Measurements from ENCODE around the gene TLE6.
"Not testable (repeated sequence)": the region's sequence is repeated elsewhere in the genome, so short reads cannot be mapped to it uniquely, and the experiment has no call there.

The TLE6 gene

DNA sequence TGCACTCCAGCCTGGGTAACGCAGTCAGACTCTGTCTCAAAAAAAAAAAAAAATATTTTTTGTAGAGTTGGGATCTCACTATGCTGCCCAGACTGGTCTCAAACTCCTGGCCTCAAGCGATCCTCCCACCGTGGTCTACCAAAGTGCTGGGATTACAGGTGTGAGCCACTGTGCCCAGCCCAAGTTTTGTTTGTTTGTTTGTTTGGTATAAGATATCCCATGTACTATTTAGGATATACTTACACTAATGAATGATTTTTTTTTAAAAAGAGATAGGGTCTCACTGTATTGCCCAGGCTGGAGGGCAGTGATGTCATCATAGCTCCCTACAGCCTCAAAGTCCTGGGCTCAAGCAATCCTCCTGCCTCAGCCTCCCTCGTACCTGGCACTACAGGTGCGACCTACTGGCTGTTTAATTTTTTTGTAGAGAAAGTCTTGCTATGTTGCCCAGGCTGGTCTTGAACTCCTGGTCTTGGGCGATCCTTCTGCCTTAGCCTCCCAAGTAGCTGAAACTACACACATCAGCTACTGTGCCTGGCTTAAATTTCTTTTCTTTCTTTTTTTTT lies 24.0 kb downstream of the TLE6 start:
- DNase-seq (ENCODE audit: low read depth in 1 of 2, low spot score in 1 of 2), result no peak

DNA sequence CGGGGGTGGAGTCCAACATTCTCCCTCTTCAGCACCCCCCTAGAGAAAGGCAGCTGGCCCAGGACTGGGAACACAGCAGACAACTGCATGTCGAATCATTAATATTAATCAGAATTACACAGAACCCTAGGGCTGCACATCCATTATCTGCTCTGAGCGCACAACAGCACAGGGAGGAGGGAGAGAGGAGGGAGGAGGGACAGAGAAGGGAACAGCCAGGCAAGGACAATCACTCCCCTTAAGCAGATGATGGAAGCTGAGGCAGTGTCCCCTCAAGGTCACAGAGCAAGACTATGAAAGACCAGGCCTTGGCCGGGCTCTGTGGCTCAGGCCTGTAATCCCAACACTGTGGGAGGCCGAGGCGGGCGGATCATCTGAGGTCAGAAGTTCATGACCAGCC lies 25.7 kb downstream of the TLE6 start:
- no peak for DNase-seq (ENCODE audit: low read depth in 1 of 2, low spot score in 1 of 2)

DNA sequence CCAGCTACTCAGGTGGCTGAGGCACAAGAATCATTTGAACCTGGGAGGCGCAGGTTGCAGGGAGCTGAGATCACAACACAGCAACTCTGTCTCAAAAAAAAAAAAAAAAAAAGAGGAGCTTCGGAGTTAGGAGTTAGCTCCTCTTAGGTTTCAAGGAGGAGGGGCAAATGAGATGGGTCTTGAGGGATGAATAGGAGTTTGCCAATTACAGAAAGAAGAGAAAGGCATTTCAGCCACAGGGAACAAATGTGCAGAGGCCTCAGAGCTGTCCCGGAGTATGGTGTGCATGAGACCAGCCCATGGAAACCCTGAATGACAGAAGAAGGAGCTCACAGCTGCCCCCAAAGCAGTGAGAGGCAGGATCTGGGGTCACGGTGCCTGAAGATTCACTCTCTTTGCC lies 27.2 kb downstream of the TLE6 start:
- DNase-seq (ENCODE audit: low read depth in 1 of 2, low spot score in 1 of 2), result no peak

DNA sequence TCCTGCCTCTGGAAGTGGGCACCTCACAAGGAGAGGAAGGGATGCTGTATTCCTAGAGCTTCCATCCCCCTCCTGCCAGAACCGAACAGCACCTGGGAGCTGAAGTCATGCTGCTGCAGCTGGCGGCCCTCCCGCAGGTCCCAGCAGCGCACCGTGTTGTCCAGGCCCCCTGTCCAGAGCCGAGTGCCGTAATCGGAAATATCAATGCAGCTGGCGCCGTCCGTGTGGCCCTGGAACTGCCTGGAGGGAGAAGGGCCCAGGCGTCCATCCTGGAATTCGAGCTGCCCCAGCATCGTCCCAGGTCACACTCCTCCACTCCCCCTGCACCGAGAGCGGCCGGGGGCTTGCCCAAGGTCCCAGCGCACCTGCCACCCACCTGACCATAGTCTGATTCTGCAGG lies 28.0 kb downstream of the TLE6 start:
- no peak for DNase-seq (ENCODE audit: low read depth in 1 of 2, low spot score in 1 of 2)

DNA sequence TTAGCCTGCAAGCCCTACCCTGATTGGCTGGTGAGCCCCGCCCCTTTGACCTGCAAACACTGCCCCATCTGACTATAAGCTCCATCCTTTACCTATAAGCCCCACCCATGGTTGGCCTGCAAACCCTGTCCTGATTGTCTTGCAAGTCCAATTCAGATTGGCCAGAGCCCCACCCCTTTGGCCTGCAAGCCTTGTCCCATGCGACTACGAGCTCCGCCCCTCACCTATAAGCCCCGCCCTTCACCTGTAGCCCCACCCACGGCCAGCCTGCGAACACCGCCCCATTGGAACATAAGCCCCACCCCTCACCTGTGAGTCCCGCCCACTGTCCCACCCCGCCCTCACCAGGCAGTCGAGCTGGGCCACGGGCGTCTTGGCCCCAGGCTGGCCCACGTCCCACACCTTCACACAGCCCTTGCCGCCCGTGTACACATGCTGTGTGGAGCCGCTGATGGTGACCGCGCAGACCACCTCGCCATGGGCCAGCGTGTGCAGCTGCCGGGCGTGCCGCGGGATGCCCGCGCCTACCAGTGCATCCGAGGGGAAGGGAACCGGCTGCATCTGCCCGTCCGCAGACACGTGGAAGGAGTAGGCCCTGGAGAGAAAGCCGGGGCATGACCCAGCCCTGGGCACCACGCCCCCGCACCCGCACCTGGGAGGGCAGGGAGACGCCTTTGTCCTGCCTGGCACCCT lies 28.9 kb downstream of the TLE6 start:
- DNase-seq (ENCODE audit: low read depth in 1 of 2, low spot score in 1 of 2), result no peak

DNA sequence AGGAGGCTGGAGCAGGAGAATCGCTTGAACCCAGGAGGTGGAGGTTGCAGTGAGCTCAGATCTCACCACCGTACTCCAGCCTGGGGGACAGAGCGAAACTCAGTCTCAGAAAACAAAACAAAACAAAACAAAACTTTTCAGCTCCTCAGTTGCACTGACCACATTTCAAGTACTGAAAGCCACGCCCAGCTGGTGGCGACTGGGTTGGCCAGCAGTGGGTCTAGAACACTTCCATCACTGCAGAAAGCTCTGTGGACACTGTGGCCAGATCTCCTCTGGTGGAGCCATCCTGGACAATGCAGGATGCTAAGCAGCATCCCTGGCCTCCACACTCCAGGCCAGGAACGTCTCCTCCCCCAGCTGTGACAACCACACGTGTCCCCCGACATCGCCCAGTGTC lies 30.6 kb downstream of the TLE6 start:
- DNase-seq (ENCODE audit: low read depth in 1 of 2, low spot score in 1 of 2), result no peak

DNA sequence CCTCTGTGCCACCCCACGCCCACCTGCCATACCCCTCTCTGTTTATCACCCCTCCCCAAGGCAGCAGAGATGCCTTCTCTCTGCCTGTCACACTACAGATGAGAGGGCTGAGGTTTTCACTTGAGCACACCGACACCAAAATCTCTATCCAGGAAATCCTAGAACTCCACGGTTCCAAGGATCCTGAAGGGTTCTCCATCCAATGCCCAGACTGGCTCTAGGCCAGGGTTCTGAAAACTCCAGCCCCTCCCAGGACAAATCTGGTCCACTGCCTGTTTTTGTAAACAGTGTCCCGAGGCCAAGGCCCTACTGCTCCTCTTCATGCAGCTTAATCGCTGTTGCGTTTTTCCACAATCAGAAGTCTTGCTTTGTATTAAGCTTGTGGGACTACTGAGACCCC lies 31.6 kb downstream of the TLE6 start:
- DNase-seq (ENCODE audit: low read depth in 1 of 2, low spot score in 1 of 2), result no peak

DNA sequence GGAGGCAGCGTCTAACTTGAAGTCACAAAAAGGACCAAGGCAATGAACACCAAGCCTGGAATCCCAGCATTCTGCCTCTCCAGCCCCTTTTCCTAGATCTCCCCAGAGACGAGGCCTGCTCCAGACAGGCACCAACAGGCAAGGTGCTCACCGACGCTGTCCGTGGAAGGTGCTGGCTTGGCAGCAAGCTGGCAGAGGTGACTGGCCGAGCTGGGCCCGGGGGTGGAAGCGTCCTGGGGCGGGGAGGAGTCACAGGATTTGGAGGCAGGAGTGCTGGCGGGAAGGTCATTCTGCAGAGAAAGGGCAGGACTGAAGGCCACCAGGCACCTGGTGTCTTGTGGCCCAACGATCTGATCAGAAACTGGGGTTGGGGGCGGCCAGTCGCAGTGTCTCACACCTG lies 33.5 kb downstream of the TLE6 start:
- DNase-seq (ENCODE audit: low read depth in 1 of 2, low spot score in 1 of 2), result no peak

DNA sequence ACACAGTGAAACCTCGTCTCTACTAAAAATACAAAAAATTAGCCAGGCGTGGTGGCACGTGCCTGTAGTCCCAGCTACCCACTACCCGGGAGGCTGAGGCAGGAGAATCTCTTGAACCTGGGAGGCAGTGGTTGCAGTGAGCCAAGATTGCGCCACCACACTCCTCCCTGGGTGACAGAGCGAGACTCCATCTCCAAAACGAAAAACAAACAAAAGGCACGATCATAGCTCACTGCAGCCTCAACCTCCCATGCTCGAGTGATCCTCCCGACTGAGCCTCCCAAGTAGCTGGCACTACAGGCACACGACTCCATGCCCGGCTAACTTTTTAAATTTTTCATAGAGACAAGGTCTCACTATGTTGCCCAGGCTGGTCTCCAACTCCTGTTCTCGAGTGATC lies 34.7 kb downstream of the TLE6 start:
- DNase-seq (ENCODE audit: low read depth in 1 of 2, low spot score in 1 of 2), result not testable (repeated sequence)

DNA sequence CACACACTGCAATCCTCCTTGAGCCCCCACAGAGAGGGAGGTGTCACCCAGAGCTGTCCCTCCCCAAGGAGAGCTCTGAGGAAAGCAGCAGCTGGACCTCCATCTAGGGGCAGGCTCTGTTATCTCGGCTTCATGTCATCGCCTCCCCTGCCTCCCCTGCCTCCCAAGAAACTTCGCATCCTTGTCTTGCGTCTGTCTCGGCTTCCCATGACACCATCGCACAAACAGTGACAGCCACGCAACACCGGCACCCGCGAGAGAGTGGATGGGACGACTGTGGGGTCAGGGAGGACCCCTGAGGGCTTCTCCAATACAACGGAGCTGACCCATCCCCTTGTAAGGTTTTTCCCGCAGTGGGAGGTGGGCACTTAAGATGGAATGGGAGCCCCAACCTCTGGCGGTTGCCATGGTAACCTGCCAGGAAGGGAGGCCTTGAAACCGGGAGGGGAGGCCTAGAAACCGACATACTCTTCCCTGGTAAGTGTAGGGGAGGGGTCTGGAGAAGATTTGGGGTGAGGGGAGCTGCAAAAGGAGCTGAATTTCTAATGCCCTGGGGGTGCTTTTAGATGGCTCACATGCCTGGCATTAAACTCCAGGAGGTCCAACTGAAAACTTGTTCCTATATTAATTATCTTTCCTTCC lies 35.4 kb downstream of the TLE6 start:
- no peak for DNase-seq (ENCODE audit: low read depth in 1 of 2, low spot score in 1 of 2)

DNA sequence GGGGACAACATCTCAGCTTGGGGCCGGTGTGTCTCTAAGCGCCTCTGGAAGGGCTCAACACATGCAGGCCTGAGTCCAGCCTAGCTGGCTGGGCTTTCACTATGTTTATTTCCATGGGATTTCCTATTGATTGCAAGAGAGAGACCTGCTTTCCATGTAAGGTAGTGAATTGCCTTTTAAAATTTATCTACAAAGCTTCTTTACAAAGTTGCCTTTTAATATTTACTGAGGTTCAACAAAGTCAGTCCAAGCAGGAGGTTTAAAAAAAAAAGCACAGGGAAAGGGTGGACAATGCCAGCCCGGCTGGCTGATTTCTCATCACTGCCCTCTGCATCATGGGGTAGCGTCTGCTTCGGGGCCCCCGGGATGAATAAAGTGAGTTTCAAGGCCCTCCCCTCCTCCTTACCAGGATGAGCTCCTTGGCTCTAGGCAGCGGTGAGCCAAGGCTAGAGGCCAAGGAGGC lies 35.9 kb downstream of the TLE6 start:
- no peak for DNase-seq (ENCODE audit: low read depth in 1 of 2, low spot score in 1 of 2)

DNA sequence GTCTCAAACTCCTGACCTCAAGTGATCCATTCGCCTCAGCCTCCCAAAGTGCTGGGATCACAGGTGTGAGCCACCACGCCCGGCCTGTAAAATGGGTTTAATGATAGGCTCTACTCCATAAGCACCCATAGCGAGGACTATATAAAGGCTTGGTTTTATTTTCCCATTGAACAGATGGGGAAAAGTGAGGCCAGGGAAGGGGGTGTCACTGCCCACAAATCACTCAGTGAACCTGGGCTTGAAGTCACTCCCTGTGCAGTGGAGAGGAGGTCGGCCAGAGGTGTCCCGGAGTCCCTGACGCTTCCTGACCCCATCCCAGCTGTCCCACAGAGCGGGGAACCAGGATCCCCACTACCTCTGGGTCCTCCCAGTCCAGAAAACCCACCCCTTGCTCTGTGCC lies 36.8 kb downstream of the TLE6 start:
- DNase-seq (ENCODE audit: low read depth in 1 of 2, low spot score in 1 of 2), result no peak

DNA sequence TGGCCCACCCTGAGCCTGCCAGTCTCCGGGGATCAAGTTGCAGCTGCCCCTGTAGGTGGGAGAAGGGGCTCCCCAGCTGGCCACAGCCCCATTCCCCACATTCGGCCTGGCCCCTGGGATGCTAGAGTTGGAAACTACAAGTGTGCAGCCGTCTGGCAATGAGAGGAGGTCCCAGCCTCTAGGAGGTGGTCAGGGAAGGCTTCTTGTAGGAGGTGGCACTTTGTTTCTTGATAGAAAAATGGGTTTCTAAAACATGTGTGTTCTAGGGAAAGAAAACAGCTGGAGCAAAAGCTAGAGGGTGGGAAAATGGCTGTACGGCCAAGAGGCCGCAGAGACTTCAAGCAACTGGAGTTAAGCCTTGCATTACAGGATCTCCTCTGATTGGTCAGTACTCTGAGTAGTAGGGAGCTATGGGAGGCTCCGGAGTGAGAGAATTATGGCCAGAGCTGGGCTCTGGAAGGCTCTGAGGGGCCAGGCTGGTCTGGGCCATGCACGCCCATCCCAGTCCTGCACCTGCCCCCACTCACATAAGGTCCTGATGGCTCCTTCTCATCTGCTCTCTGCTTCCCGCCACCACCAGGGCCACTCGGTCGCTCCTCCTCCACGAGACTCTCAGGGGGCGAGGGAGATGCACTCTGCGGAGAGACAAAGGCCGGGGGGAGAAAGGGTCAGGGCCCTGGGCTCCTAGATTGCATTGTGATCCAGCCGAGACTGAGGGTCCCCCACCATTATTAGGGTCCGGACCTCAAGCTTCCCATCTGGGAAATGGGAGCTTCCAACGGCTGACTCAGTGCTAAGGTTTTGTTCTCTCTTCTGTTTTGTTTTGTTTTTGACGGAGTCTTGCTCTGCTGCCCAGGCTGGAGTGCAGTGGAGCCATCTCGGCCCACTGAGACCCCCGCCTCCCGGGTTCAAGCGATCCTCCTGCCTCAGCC lies 38.0 kb downstream of the TLE6 start:
- no peak for DNase-seq (ENCODE audit: low read depth in 1 of 2, low spot score in 1 of 2)

DNA sequence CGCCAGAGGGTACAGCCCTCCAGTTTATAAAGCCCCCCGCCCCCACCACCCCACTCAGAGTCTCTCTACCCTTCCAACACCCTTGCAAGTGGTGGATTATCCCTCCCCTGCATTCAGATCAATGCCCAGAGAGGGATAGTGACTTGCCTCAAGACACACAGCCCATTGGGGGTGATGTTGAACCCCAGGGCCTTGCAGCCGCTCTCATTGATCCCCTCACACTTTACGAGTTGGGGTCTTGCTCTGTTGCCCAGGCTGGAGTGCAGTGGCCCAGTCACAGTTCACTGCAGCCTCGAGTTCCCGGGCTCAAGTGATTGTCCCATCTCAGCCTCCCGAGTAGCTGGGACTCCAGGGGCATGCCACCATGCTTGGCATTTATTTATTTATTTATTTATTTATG lies 40.6 kb downstream of the TLE6 start:
- no peak for DNase-seq (ENCODE audit: low read depth in 1 of 2, low spot score in 1 of 2)

DNA sequence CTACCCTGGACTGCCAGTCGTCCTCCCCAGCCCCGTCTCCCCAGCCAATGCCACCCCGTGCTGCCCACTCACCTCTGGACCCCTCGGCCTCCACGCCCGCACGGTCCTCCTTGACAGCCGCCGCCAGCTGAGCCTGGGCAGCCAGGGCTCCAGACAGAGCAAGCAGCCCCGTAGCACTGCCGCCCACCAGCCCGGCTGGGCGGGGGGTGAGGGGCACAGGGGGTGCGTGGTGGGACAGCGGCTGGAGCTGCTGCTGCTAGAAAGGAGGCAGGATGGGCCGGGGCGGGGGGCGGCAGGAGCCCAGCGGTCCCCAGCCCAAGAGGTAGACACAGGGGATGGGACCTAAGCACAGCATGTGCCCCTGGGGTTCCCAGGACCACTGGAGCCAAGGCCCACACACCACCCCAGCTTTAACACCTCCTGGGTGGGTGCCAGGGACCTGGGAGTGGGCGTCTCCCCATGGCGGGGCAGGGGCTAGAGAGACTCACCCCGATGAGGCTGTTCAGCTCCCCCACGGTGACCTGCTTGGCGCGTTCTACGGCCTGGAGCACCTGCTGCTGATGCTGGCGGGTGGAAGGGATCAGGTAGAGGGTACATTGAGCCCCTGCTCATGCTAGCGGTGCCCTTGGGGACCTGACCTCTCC lies 42.0 kb downstream of the TLE6 start:
- no peak for DNase-seq (ENCODE audit: low read depth in 1 of 2, low spot score in 1 of 2)

DNA sequence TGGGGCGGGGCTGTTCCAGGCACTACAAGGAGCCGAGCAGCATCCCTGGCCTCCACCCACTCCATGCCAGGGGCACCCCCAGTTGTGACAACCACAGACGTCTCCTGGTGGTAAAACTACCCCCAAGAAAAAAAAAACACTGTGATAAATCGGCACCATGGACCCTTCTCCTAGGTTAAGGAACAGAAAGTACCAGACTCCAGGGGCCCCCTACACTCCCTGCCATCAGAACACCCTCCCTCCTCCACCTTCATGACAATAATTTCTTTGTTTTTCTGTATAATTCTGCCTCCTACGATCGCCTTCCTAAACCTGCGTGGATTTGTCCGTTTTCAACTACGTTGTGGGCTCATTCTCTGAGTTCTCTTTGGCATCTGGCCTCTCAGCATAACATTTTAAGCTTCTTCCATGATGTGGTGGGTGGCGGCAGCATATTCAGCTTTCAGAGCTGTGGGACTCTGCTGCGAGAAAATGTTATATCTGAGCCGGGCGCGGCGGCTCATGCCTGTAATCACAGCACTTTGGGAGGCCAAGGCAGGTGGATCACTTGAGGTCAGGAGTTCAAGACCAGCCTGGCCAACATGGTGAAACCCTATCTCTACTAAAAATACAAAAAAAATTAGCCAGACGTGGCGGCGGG lies 43.1 kb downstream of the TLE6 start:
- DNase-seq (ENCODE audit: low read depth in 1 of 2, low spot score in 1 of 2), result no peak

DNA sequence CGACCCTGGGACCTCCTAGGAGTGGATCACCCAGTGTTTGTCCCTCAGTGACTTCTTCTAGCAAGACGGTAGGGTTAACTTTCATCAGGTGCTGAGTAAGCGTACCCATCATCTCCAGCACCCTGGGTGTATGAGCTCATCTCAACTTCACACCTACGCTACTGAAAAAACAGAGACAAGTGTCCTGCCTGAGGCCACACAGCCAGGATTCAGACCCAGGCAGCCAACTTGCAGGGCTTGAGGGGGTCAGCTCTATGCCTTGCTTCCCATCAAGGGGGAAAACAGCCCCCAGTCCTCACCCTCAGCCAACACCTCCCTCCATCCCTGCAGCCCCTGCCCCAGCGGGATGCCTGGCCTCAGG lies 47.1 kb downstream of the TLE6 start:
- no peak for DNase-seq (ENCODE audit: low read depth in 1 of 2, low spot score in 1 of 2)

DNA sequence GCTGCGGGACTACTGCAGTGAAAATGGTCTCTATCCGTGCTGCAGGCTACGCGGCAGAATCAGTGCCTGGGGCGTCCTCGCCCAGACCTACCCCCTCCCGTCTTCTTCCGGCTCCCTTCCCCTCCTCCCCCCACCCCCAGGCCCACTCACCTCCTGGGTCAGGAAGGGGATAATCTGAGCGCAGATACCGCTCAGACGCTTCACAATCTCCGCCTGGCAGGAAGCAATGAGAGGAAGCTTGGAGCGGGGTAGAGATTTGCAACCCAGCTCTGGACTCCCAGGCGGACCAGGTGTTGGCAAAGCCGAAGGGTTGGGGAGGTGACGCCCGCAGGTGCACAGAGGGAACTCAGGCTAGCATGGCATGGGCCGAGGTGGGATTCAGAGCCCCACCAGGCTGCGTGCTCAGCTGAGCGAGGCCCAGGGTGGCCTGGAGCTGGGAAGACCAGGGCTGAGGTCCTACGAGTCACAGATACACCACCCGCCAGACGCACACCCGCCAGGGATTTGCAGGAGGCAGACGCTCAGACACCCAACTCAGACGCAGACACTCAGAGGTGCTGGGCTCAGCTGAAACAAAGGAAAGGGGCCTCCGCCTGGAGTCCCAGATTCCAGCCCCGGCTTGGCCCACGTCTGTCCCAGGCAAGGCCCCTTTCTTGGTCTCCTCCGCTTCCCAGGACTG lies 47.6 kb downstream of the TLE6 start:
- no peak for DNase-seq (ENCODE audit: low read depth in 1 of 2, low spot score in 1 of 2)

DNA sequence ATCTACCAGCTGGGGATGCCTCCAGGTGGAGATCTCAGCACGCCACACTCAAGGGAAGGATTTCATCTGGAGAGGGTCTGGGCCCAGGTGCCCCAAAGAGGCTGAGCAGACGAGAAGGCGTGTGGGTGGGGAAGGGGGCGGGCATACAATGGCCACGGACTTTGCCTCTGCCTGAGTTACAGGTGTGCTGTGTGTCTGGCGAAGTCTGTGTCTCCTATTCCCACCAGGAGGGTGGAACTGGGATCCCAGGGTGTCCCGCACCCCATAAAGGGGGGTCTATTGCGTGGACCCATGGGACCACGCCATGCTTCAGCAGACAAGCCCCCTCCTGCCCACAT lies 48.2 kb downstream of the TLE6 start:
- no peak for DNase-seq (ENCODE audit: low read depth in 1 of 2, low spot score in 1 of 2)

DNA sequence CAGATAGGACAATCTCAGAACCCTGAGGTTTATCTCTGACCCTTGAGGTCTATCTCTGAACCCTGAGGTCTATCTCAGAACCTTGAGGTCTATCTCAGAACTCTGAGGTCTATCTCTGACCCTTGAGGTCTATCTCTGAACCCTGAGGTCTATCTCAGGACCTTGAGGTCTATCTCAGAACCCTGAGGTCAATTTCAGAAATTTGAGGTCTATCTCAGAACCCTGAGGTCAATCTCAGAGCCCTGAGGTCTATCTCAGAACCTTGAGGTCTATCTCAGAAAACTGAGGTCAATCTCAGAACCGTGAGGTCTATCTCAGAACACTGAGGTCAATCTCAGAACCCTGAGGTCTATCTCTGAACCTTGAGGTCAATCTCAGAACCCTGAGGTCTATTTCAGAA lies 49.4 kb downstream of the TLE6 start:
- no peak for DNase-seq (ENCODE audit: low read depth in 1 of 2, low spot score in 1 of 2)

All from stimulated activated CD4-positive, alpha-beta T cell treated with anti-CD3 and anti-CD28 coated beads, Interleukin-15, amount 100 ng/mL, for 1 hour (primary cell).